Activated CD8-positive, alpha-beta T cell treated with anti-CD3 and anti-CD28 coated beads, Interleukin-2, amount 10 ng/mL, durations not matched to agents 7 days and 5 days (primary cell): ENCODE data around the gene HMBS. TPM values are rescaled to one million over a fixed set of nuclear protein-coding genes. Genes with fewer than 3 reads are reported as not detected.
"Not testable (repeated sequence)": the region's sequence is repeated elsewhere in the genome, so short reads cannot be mapped to it uniquely, and the experiment has no call there.

ENCODE experiments used
- ATAC-seq: fragments of 150-1000 bp; cut with Tn5 transposase; one replicate; pipeline ENCODE4 v1.10.0; 2021; ENCODE audit warnings: moderate library complexity
- CTCF ChIA-PET: fragments of 350-600 bp; sonication (Branson Sonifier 250); formaldehyde crosslinking; loops from one replicate; lab custom pipeline; 2021; ENCODE audit warnings: antibody characterized with exemption; lab: Charles Lee
- POLR2A ChIA-PET: fragments of 350-600 bp; sonication (Branson Sonifier 250); formaldehyde crosslinking; loops from one replicate; lab custom pipeline; 2021; ENCODE audit warnings: antibody characterized with exemption; lab: Charles Lee
- DNase-seq: peaks from one replicate; pipeline ENCODE4 v3.0.0-alpha.2; 2020
- H3K27ac Mint-ChIP-seq: one replicate; pipeline ENCODE4 v1.8.0; 2021; ENCODE audit warnings: mild to moderate bottlenecking, mixed read lengths
- H3K27me3 Mint-ChIP-seq: one replicate; pipeline ENCODE4 v1.8.0; 2021; ENCODE audit warnings: low read depth, mixed read lengths
- H3K36me3 Mint-ChIP-seq: one replicate; pipeline ENCODE4 v1.8.0; 2021; ENCODE audit warnings: low read depth, mixed read lengths
- H3K4me1 Mint-ChIP-seq: one replicate; pipeline ENCODE4 v1.8.0; 2021; ENCODE audit warnings: low read depth, mixed read lengths
- H3K4me3 Mint-ChIP-seq: one replicate; pipeline ENCODE4 v1.8.0; 2021; ENCODE audit warnings: mild to moderate bottlenecking, mixed read lengths
- H3K9me3 Mint-ChIP-seq: one replicate; pipeline ENCODE4 v1.8.0; 2022; ENCODE audit warnings: mixed read lengths; ENCODE audit not compliant: insufficient read depth
- total RNA-seq, 2 experiments: library from RNA; stranded (reverse); gene quantifications; one replicate each; pipeline ENCODE4 v1.2.3, GENCODE V29; 2021

Gene HMBS
- 10 to 100 TPM; 31.0 to 32.5 TPM for total RNA-seq

DNA sequence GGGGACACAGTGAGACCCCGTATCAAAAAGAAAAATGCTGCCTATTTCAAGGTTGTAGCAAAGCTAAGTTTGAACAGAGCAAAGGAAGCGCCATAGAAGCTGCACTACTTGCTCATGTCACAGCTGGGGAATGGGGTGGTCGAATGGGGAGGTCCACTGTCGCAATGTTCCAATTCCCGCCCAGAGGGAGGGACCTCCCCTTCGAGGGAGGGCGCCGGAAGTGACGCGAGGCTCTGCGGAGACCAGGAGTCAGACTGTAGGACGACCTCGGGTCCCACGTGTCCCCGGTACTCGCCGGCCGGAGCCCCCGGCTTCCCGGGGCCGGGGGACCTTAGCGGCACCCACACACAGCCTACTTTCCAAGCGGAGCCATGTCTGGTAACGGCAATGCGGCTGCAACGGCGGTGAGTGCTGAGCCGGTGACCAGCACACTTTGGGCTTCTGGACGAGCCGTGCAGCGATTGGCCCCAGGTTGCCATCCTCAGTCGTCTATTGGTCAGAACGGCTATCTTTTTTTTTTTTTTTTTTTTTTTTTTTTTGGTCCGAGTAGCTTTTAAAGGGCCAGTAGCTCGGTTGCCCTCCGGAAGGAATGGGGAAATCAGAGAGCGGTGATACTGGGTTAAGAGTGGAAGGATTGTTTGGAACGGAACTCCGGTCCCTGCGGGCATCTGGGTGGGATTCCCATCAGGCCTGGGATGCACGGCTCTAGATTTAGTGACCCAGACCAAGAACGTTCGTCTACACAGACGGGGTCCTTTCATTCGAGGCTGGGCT lies at the start of gene HMBS:
Gene HMBS (plus strand): TSS at position 219 of the 774 bp plus-strand sequence. CDS start 153 bp downstream, at position 372.
- CTCF ChIA-PET, result interaction anchor here (0.9 to 2.5 kb wide), 7 partner anchors 14 to 112 kb away, joined by 3 to 23 read pairs (median 3); partner anchors contain the start of genes DPAGT1, HINFP and VPS11
- H3K9me3 Mint-ChIP-seq, result no peaks in the 10 kb centered on the region
- peak; percentile 94 for DNase-seq
- POLR2A ChIA-PET, result interaction anchor here (0.7 to 4.6 kb wide), 11 partner anchors 10 to 84 kb away, joined by 3 to 64 read pairs (median 4); partner anchors contain the start of genes C2CD2L, DPAGT1, HINFP and VPS11
- ATAC-seq, result peak; percentile 90
- H3K36me3 Mint-ChIP-seq, result peaks cover 20% of the 10 kb centered on the region
- peaks cover 34% of the 10 kb centered on the region for H3K4me1 Mint-ChIP-seq
- H3K27me3 Mint-ChIP-seq, result no peaks in the 10 kb centered on the region
- peak within 1 kb of the TSS; percentile 98 for H3K4me3 Mint-ChIP-seq
- peak within 1 kb of the TSS; percentile 97 for H3K27ac Mint-ChIP-seq

- ChIA-PET POLR2A (no interaction called here), CTCF (no interaction called here)
- Mint-ChIP-seq H3K36me3 (no peaks in the 10 kb centered on the region), H3K27me3 (peaks cover 5% of the 10 kb centered on the region), H3K27ac (no peak overlapping the region), H3K4me3 (no peak overlapping the region), H3K4me1 (no peaks in the 10 kb centered on the region), H3K9me3 (no peaks in the 10 kb centered on the region)
- no peak for ATAC-seq
- no peak for DNase-seq
Observed at GRCh38 chr11:119038884-119039283, 45.8 kb upstream of the HMBS start.

DNA sequence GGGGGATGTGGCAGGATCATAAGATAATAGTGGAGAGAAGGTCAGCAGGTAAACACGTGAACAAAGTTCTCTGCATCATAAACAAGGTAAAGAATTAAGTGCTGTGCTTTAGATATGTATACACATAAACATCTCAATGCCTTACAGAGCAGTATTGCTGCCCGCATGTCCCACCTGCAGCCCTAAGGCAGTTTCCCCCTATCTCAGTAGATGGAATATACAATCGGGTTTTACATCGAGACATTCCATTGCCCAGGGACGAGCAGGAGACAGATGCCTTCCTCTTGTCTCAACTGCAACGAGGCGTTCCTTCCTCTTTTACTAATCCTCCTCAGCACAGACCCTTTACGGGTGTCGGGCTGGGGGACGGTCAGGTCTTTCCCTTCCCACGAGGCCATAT lies 45.2 kb upstream of the HMBS start:
- H3K27ac Mint-ChIP-seq, H3K27me3 Mint-ChIP-seq, POLR2A ChIA-PET, ATAC-seq, H3K9me3 Mint-ChIP-seq, H3K36me3 Mint-ChIP-seq, CTCF ChIA-PET, H3K4me3 Mint-ChIP-seq, DNase-seq, H3K4me1 Mint-ChIP-seq: not testable (repeated sequence)

- DNase-seq (no peak), ATAC-seq (peak; percentile 54)
- H3K27me3 Mint-ChIP-seq, result peaks cover 5% of the 10 kb centered on the region
- ChIA-PET CTCF (interaction anchor here (1.2 to 2.6 kb wide), 3 partner anchors 11 to 25 kb away, joined by 3 to 11 read pairs (median 3); partner anchors contain the start of genes SLC37A4 and VPS11), POLR2A (interaction anchor here (0.6 to 2.0 kb wide), 2 partner anchors 14 to 21 kb away, joined by 3 to 6 read pairs; partner anchors contain the start of gene HYOU1)
- H3K27ac Mint-ChIP-seq, result no peak overlapping the region
- H3K4me3 Mint-ChIP-seq, result no peak overlapping the region
- no peaks in the 10 kb centered on the region for H3K4me1 Mint-ChIP-seq
- peaks cover 12% of the 10 kb centered on the region for H3K36me3 Mint-ChIP-seq
- H3K9me3 Mint-ChIP-seq, result no peaks in the 10 kb centered on the region
Observed at GRCh38 chr11:119041821-119042514, 42.7 kb upstream of the HMBS start.

- Mint-ChIP-seq H3K36me3 (peaks cover 20% of the 10 kb centered on the region), H3K9me3 (no peaks in the 10 kb centered on the region), H3K27ac (no peak overlapping the region), H3K27me3 (peaks cover 5% of the 10 kb centered on the region), H3K4me3 (no peak overlapping the region), H3K4me1 (no peaks in the 10 kb centered on the region)
- POLR2A ChIA-PET, result interaction anchor here (2.0 kb wide), 1 partner anchor 13 kb away, joined by 6 read pairs; the partner anchor contains the start of gene HYOU1
- CTCF ChIA-PET, result interaction anchor here (1.4 to 2.6 kb wide), 2 partner anchors 12 to 13 kb away, joined by 3 to 11 read pairs; partner anchors contain the start of gene SLC37A4
- ATAC-seq, result no peak
- no peak for DNase-seq
Observed at GRCh38 chr11:119042927-119043326, 41.8 kb upstream of the HMBS start.

DNA sequence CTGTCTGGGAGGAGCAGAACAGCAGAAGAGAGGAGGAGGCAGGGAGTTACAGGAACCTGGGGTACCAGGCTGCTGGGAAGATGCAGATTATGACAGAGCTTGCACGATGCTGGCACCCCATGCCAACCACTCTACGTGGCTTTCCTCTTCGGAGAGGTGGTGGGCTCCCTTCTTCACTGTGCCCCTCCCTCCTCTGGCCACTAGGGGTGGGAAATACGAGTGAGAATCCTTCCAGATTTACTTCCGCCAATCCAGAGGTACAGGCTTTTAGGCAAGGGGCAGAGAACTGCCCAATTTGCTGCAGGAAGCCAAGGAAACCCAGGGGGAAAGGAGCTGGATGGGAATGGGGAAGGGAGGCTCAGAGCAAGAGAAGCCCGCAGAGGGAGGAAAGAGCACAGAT lies 40.0 kb upstream of the HMBS start:
- H3K36me3 Mint-ChIP-seq, result peaks cover 37% of the 10 kb centered on the region
- DNase-seq (no peak), ATAC-seq (no peak)
- POLR2A ChIA-PET, result no interaction called here
- H3K4me1 Mint-ChIP-seq, result peaks cover 7% of the 10 kb centered on the region
- CTCF ChIA-PET, result interaction anchor here (0.9 kb wide), 1 partner anchor 12 kb away, joined by 3 read pairs; no protein-coding TSS in a partner anchor
- H3K27me3 Mint-ChIP-seq, result no peaks in the 10 kb centered on the region
- no peak overlapping the region for H3K4me3 Mint-ChIP-seq
- H3K9me3 Mint-ChIP-seq, result no peaks in the 10 kb centered on the region
- peak overlapping the region; percentile 19 for H3K27ac Mint-ChIP-seq

DNA sequence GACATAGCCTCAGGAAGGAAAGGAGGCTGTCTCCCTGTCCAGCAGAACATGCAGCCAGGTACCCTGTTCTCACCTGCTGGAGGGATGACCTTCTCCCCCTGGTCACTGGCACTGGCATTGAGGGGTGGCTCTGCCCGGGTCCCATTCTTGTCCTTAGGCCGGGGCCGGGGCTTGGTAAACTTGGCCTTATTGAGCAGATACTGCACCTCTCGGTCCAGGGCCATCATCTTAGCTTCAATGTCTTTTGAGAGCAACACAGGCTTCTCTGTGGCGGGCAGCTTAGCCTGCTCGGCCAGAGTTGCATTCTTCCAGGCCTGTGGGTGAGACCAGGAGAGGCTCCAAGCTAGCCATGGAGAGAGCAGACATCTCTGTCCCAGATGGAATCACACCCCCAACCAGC lies 38.2 kb upstream of the HMBS start:
- no peaks in the 10 kb centered on the region for H3K27me3 Mint-ChIP-seq
- H3K9me3 Mint-ChIP-seq, result no peaks in the 10 kb centered on the region
- H3K36me3 Mint-ChIP-seq, result peaks cover 50% of the 10 kb centered on the region
- peaks cover 10% of the 10 kb centered on the region for H3K4me1 Mint-ChIP-seq
- DNase-seq (no peak), ATAC-seq (no peak)
- no peak overlapping the region for H3K27ac Mint-ChIP-seq
- no peak overlapping the region for H3K4me3 Mint-ChIP-seq
- POLR2A ChIA-PET, result interaction anchor here (1.0 to 1.9 kb wide), 2 partner anchors 10 to 48 kb away, joined by 3 to 5 read pairs; partner anchors contain the start of gene HYOU1
- CTCF ChIA-PET, result no interaction called here

- Mint-ChIP-seq H3K9me3 (no peaks in the 10 kb centered on the region), H3K27ac (peak overlapping the region; percentile 25), H3K27me3 (no peaks in the 10 kb centered on the region), H3K4me1 (peaks cover 10% of the 10 kb centered on the region), H3K36me3 (peaks cover 56% of the 10 kb centered on the region), H3K4me3 (no peak overlapping the region)
- ChIA-PET POLR2A (interaction anchor here (1.0 to 1.9 kb wide), 2 partner anchors 9 to 48 kb away, joined by 3 to 5 read pairs; partner anchors contain the start of gene HYOU1), CTCF (no interaction called here)
- DNase-seq, result no peak
- no peak for ATAC-seq
Observed at GRCh38 chr11:119047205-119047604, 37.5 kb upstream of the HMBS start.

DNA sequence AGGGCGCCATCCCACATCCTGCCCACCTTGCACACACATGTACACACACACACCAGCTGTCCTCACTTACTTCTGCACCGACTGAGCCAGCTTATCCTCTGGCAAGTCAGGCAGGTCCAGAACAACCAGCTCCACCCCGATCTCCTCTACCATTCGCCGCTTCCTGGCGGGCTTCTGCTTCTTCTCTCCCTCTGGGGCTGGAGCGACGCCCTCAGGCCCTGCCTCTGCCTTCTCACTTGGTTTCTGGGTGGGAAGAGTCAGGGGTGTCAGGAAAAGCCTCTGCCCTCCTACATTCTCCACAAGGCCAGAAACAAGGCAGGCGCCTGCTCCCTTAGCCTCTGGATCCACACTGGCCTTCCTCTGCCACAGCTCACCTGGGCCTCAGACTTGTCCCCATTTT lies 36.0 kb upstream of the HMBS start:
- DNase-seq (no peak), ATAC-seq (no peak)
- H3K4me1 Mint-ChIP-seq, result peaks cover 12% of the 10 kb centered on the region
- H3K27me3 Mint-ChIP-seq, result no peaks in the 10 kb centered on the region
- no peaks in the 10 kb centered on the region for H3K9me3 Mint-ChIP-seq
- H3K27ac Mint-ChIP-seq, result no peak overlapping the region
- CTCF ChIA-PET, result interaction anchor here (0.9 to 1.0 kb wide), 2 partner anchors 17 to 18 kb away, joined by 3 to 5 read pairs; no protein-coding TSS in a partner anchor
- POLR2A ChIA-PET, result interaction anchor here (0.5 to 1.0 kb wide), 2 partner anchors 19 to 85 kb away, joined by 3 to 5 read pairs; partner anchors contain the start of gene VPS11
- H3K4me3 Mint-ChIP-seq, result no peak overlapping the region
- peaks cover 70% of the 10 kb centered on the region for H3K36me3 Mint-ChIP-seq

DNA sequence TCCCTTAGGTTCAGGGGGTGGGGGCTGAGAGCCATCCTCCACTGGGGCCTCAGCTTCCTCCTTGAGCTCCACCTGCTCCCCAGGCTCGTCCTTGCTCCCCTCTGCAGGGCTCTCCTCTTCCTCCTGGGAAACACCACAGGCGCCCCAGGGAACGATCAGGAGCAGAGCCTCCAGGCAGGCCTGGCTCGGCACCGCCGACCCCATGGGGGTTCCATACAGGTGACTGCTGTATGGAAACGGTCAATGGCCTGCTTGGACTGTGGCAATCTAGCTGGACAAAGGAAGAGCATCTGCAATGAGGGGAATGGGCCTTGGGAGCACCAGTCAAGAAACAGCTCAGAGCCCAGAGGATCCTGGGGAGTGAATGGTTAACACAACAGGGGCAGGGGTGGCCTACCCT lies 35.6 kb upstream of the HMBS start:
- H3K36me3 Mint-ChIP-seq, result peaks cover 74% of the 10 kb centered on the region
- H3K27ac Mint-ChIP-seq, result no peak overlapping the region
- DNase-seq (no peak), ATAC-seq (no peak)
- no peak overlapping the region for H3K4me3 Mint-ChIP-seq
- POLR2A ChIA-PET, result interaction anchor here (0.5 to 1.0 kb wide), 2 partner anchors 18 to 85 kb away, joined by 3 to 5 read pairs; partner anchors contain the start of gene VPS11
- H3K9me3 Mint-ChIP-seq, result no peaks in the 10 kb centered on the region
- CTCF ChIA-PET, result no interaction called here
- H3K27me3 Mint-ChIP-seq, result no peaks in the 10 kb centered on the region
- H3K4me1 Mint-ChIP-seq, result peaks cover 12% of the 10 kb centered on the region

DNA sequence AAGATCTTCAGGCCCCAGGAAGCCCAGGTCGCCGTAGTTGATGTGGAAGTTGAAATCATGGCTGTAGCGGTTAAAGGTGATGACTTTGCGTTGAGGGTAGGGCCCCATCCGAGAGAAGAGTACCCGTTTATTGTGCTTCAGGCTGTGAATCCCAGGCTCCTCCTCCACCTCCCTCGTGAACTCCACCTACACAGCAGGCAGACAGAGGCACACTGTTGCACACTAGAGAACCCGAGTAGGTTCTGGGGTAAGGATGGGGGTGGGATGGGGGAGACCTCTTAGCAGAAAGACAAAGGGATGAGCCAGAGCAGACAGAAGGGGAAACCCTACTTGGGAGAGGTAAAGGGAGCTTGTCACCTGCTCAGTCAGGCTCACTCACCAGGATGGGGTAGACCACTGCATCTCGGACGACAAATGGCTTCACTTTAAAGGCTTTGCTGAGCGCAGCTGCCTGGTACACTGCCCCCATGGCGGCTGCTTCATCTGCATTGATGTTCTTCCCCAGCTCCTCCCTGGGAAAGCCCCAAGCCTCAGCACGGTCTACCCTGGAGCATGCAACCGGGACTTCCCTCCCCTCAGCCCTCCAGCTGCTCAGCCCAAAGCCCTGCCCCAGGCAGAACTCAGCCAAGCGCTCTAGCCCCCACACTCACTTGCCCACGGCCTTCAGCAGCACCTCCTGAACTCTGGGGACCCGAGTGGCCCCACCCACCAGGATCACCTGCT lies 33.1 kb upstream of the HMBS start:
- ChIA-PET POLR2A (interaction anchor here (0.8 to 1.2 kb wide), 3 partner anchors 32 to 54 kb away, joined by 3 to 4 read pairs (median 3); partner anchors contain the start of gene DPAGT1), CTCF (no interaction called here)
- Mint-ChIP-seq H3K27ac (peak overlapping the region; percentile 50), H3K4me3 (no peak overlapping the region), H3K4me1 (peaks cover 30% of the 10 kb centered on the region), H3K27me3 (no peaks in the 10 kb centered on the region), H3K36me3 (peaks cover 86% of the 10 kb centered on the region), H3K9me3 (no peaks in the 10 kb centered on the region)
- ATAC-seq (no peak), DNase-seq (no peak)
